Activated CD4-positive, alpha-beta T cell treated with anti-CD3 and anti-CD28 coated beads, Interleukin-2, Interleukin-6, amounts not matched to agents 100 ng/mL and 50 ng/mL, durations not matched to agents 16 hours and 8 hours (primary cell): Measurements from ENCODE around the gene ABCE1.

ENCODE experiments used
- DNase-seq: peaks from one replicate; pipeline ENCODE4 v3.0.0-alpha.2; 2020

ABCE1 gene

GRCh38 chr4:145178740-145179280 is 80.7 kb downstream of the ABCE1 start:
- DNase-seq: peak; percentile 24
